Panc1 (cell line): ENCODE measurements around the gene ZNF584. TPM values are rescaled to one million over a fixed set of nuclear protein-coding genes. Genes with fewer than 3 reads are reported as not detected.
"Not testable (repeated sequence)": the region's sequence is repeated elsewhere in the genome, so short reads cannot be mapped to it uniquely, and the experiment has no call there.

Experiments used
- ATAC-seq: fragments of 200-7000 bp; cut with Tn5 transposase; 2 replicates; pipeline ENCODE4 v1.9.1; 2020; ENCODE audit warnings: mild to moderate bottlenecking, moderate library complexity
- BruUV-seq: library from RNA; stranded (reverse); fragments of 400-500 nt; replicated peaks from 2 replicates; lab custom pipeline; 2021; lab: Mats Ljungman, UMichigan
- CTCF ChIA-PET: fragments of 300-600 bp; sonication (Branson Sonifier 250); formaldehyde crosslinking; loops from one replicate; lab custom pipeline; 2022; ENCODE audit warnings: antibody characterized with exemption; lab: Charles Lee
- POLR2A ChIA-PET: fragments of 300-600 bp; sonication (Branson Sonifier 250); formaldehyde crosslinking; loops from one replicate; lab custom pipeline; 2022; ENCODE audit warnings: antibody characterized with exemption; lab: Charles Lee
- DNase-seq: peaks from one replicate; pipeline ENCODE4 v3.0.0-alpha.2; 2010; ENCODE audit warnings: low read depth, low spot score
- H3K27ac ChIP-seq: 2 replicates; pipeline ENCODE4 v1.5.1; 2011; ENCODE audit warnings: mild to moderate bottlenecking, low read length, inconsistent platforms
- H3K27me3 ChIP-seq: fragments of 200-500 bp; sonication (Bioruptor generic); 2 replicates; pipeline ENCODE4 v1.6.0; 2014; ENCODE audit warnings: low read length, inconsistent platforms; ENCODE audit not compliant: control insufficient read depth, insufficient read depth
- H3K36me3 ChIP-seq: fragments of 200-500 bp; sonication (Bioruptor generic); 2 replicates; pipeline ENCODE4 v1.5.1; 2014; ENCODE audit warnings: inconsistent platforms, mild to moderate bottlenecking, low read length, moderate library complexity; ENCODE audit not compliant: control insufficient read depth, insufficient read depth
- H3K4me1 ChIP-seq: 2 replicates; pipeline ENCODE4 v1.5.1; 2011; ENCODE audit warnings: inconsistent platforms, mild to moderate bottlenecking, low read length, moderate library complexity; ENCODE audit not compliant: control insufficient read depth, insufficient read depth
- H3K4me3 ChIP-seq, 2 experiments: 2 replicates each; pipeline ENCODE4 v1.5.1; 2011 to 2012; ENCODE audit warnings: low read depth in 2 of 2, low read length in 2 of 2, mild to moderate bottlenecking in 2 of 2, inconsistent platforms in 1 of 2, moderate library complexity in 1 of 2
- H3K9me3 ChIP-seq: fragments of 200-500 bp; sonication (Bioruptor generic); 2 replicates; pipeline ENCODE4 v1.5.1; 2014; ENCODE audit warnings: low read depth, mild to moderate bottlenecking, inconsistent platforms, low read length, moderate library complexity; ENCODE audit not compliant: control insufficient read depth, insufficient read depth
- SIN3A ChIP-seq: IDR thresholded peaks from 2 replicates; pipeline ENCODE4 v1.6.1; 2012; ENCODE audit warnings: low read depth, mild to moderate bottlenecking, low read length, moderate library complexity, borderline replicate concordance; ENCODE audit not compliant: insufficient read depth
- TCF7L2 ChIP-seq: IDR thresholded peaks from 2 replicates; pipeline ENCODE4 v1.6.1; 2011; ENCODE audit warnings: mild to moderate bottlenecking, low read depth, low read length, inconsistent platforms
- in situ Hi-C: cut with HindIII; loops from 2 replicates; pipeline ENCODE4 v1.10.0; 2016; ENCODE audit warnings: low sequenced_read_pairs, low pct_unique_long_range_greater_than_20kb
- intact Hi-C: fragments of 100-400 bp; cut with micrococcal nuclease; formaldehyde crosslinking; loops from one replicate; pipeline ENCODE4 v1.10.0; 2022; ENCODE audit not compliant: unreplicated experiment
- total RNA-seq: library from RNA; stranded (reverse); gene quantifications from one replicate; pipeline ENCODE4 v1.2.1, GENCODE V29; 2021; ENCODE audit not compliant: unreplicated experiment

The ZNF584 gene
- total RNA-seq, 1 experiment from 2014 or later = 29.0 TPM

- H3K27me3 ChIP-seq, in situ Hi-C loops, H3K9me3 ChIP-seq, H3K27ac ChIP-seq, H3K4me3 ChIP-seq, H3K36me3 ChIP-seq, CTCF ChIA-PET, ATAC-seq, H3K4me1 ChIP-seq, intact Hi-C loops, POLR2A ChIA-PET, DNase-seq, BruUV-seq: not testable (repeated sequence)
These were observed 40.4 kb downstream of the ZNF584 start for GRCh38 chr19:58448860-58449259.

- H3K4me1 ChIP-seq, CTCF ChIA-PET, DNase-seq, in situ Hi-C loops, intact Hi-C loops, H3K27me3 ChIP-seq, H3K9me3 ChIP-seq, H3K27ac ChIP-seq, BruUV-seq, H3K36me3 ChIP-seq, H3K4me3 ChIP-seq, ATAC-seq, POLR2A ChIA-PET: not testable (repeated sequence)
These were observed 41.5 kb downstream of the ZNF584 start for GRCh38 chr19:58449980-58450379.

GRCh38 chr19:58450856-58451357, 42.5 kb downstream of the ZNF584 start:
- Histone ChIP-seq H3K4me3 (peak overlapping the region; percentile 76 to 84), H3K4me1 (peaks cover 4% of the 10 kb centered on the region; the same call in 1 of the 2 replicates), H3K27ac (0 out of 2 replicates have a peak overlapping the region, but pooled peaks have one; percentile 7), H3K36me3 (no peaks in the 10 kb centered on the region), H3K27me3 (0 out of 2 replicates have a peak, but pooled peaks cover 4% of the 10 kb centered on the region), H3K9me3 (peaks cover 3% of the 10 kb centered on the region; the same call in 1 of the 2 replicates)
- in situ Hi-C loops (no loop called here), intact Hi-C loops (no loop called here)
- ChIA-PET CTCF (no interaction called here), POLR2A (no interaction called here)
- DNase-seq (no peak), ATAC-seq (peak; percentile 41)
- TF ChIP-seq SIN3A = no peak
- no TSS peak for BruUV-seq

- peak; percentile 75 for DNase-seq
- 0 out of 2 replicates have a peak, but pooled peaks cover 4% of the 10 kb centered on the region for H3K27me3 ChIP-seq
- in situ Hi-C loops (no loop called here), intact Hi-C loops (no loop called here)
- peak within 1 kb of the TSS; percentile 76 to 84 for H3K4me3 ChIP-seq
- H3K4me1 ChIP-seq = peaks cover 4% of the 10 kb centered on the region; the same call in 1 of the 2 replicates
- peak within 1 kb of the TSS; percentile 59; the same call in 1 of the 2 replicates for H3K27ac ChIP-seq
- peaks cover 3% of the 10 kb centered on the region; the same call in 1 of the 2 replicates for H3K9me3 ChIP-seq
- ATAC-seq = peak; percentile 99
- ChIA-PET CTCF (no interaction called here), POLR2A (interaction anchor here (0.6 kb wide), 1 partner anchor 27 kb away, joined by 7 read pairs; no protein-coding TSS in a partner anchor)
- no TSS peak for BruUV-seq
- TF ChIP-seq TCF7L2 = no peak
- peak; percentile 72; the same call in 1 of the 2 replicates for TF ChIP-seq SIN3A
- no peaks in the 10 kb centered on the region for H3K36me3 ChIP-seq
These were observed 43.1 kb downstream of the ZNF584 start, which contains the start of gene ZNF324B for GRCh38 chr19:58451358-58452101. Gene ZNF324B (plus strand): TSS chr19:58451622. CDS start chr19:58453702, 2,080 bp downstream.
